GM18499 (cell line): ENCODE measurements around the gene RNASE8.

Experiments used
- ATAC-seq: cut with Tn5 transposase; IDR thresholded peaks from one replicate; pipeline ENCODE4 v1.9.1; 2021; ENCODE audit warnings: moderate number of reproducible peaks; ENCODE audit not compliant: insufficient read depth, unreplicated experiment

RNASE8 gene

DNA sequence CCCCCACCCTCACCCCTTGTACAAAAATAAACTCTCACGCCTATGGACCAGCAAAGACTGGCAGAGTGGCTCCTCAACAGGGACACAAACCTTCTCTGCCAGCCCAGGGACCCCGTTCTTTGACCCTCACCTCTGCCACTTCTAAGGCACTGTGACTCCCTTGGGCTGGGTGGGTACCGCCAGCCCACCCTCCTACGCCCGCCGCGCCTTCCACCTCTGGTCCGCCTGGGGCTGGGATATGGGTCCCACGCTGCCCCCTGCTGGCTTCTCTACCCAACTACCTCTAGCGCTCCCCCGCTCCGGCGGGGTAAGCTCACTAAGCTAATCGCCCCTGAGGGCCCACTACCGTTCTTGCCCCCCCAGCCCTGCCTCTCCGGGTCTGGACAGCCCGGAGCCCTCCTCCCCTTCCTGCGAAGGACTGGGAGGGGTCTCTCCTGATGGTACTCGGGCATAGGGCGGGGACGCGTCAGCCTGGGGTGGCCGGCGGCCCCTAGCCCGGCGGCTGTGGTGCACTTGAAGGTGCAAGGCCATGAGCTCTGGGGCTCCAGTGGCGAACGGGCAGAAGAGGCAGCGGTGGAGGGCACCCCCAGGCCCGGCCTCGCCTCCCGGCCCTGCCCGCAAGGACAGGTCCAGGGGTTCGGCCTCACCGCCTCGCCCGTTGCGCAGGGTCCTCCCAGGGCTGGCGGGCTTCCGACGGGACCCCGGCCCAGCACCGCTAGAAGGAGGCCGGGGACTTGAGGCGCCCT, 32.7 kb downstream of the RNASE8 start:
- ATAC-seq = no peak

GRCh38 chr14:21090940-21091663, 33.5 kb downstream of the RNASE8 start:
- ATAC-seq = no peak

- ATAC-seq = no peak
Observed at GRCh38 chr14:21091821-21092272, 34.2 kb downstream of the RNASE8 start.

- ATAC-seq = no peak
Observed at GRCh38 chr14:21092273-21093011, 34.8 kb downstream of the RNASE8 start.

DNA sequence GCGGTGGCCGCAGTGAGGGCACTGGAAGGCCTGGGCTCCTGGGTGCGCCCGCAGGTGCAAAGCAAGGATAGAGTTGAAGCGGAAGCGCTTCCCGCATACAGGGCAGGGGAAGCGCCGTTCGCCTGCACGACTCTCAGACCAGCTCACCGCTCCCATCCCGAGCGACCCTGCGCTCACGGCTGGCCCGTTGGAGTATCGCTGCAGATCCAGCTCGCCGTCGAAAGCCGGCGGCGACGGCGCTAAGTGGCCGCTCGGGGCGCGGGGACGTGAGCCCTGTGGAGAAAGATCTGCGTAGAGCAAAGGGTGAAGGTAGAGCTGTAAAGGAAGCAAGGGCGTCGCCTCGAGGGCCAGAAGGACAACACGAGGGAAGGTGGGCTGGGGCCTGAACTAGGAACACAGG, 35.4 kb downstream of the RNASE8 start:
- ATAC-seq = no peak

DNA sequence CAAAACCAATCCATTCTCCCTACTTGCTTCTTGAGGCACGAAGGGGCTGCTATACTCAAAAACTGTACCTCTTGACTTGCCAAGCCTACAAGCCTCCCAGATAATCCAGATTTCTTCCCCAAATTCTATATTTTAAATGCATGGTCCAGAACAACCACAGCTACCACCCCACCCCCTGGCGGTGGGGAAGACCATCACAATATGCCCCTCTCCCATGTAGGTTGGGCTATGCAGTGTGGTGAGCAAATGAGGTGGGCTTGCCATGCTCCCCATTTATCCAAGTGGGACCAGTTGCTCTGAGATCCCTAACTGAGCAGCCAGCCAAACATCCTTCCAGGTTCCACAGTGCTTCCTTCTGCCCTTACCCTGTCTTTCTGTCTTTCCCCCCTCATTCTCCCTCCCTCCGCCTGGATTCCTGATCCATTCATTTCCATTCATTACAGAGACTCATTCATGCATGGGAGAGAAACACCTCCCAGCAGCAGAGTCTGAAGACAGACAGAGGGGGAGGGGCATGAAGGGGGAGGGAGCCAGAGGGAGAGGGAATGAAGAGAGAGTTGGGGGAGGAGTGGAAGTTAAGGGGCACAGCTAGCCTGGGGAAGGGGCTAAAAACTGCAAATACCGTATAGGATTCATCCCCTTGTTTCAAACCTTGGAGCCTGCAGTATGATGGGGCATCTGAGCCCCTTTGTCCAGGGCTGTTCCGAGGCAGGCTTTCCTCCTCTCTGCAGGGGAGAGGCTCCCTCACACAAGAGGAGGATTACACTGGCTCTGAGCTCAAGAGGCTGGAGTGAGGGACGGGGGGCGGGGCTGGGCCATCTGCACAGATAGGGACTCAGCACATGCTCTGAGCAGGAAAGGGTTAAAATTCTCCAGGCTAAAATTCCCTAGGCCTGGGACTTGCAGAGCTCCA, 36.4 kb downstream of the RNASE8 start:
- no peak for ATAC-seq

GRCh38 chr14:21095430-21096205, 38.0 kb downstream of the RNASE8 start:
- no peak for ATAC-seq

GRCh38 chr14:21096438-21096837, 38.8 kb downstream of the RNASE8 start:
- no peak for ATAC-seq

- no peak for ATAC-seq
Observed at GRCh38 chr14:21096978-21097635, 39.5 kb downstream of the RNASE8 start.

GRCh38 chr14:21097636-21098075, 40.0 kb downstream of the RNASE8 start:
- no peak for ATAC-seq

DNA sequence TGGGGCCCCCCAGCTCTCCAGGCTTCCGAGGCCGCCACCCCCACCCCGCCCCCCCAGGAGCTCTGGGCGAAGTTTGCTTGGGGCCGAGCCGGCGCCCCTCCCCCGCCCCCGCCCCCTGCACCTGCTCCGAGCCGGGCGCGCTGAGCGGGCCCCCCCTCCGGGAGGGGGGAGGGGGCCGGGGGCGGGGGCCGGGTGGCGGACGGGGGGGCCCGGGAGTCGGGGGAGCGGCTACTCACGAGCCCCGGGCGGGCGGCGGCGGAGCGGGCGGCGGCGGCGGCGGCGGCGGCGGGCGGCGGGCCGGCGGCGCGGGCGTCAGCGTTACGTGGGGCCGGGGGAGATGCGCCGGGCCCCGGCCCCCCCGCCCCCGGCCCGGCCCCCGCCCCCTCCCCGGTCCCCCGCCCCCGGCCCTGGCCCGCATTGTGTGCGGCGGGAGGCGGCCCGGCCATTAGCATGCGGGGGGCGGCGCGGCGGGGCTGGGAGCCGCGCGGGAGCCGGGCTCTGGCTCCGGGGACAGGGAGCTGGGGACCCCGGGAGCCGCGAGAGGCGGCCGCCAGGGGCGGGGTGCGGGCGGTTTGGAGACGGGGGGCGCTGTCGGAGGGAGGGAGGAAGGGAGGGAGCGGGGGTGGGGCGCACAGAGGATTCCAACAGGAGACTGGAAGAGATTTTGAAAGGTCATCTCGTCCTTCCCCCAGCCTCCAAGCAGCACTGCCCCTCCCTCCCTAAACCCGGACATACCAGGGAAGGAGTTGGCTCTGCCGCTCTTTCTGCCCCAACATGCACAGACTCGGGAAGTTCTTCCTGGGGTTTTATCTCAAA, 40.7 kb downstream of the RNASE8 start, which contains the start of gene ZNF219:
TSS of gene ZNF219 (minus strand) at position 580 of the 816 bp plus-strand sequence. CDS start 5,064 bp downstream, outside the sequence.
- ATAC-seq = no peak

GRCh38 chr14:21098892-21099595, 41.4 kb downstream of the RNASE8 start:
- no peak for ATAC-seq

DNA sequence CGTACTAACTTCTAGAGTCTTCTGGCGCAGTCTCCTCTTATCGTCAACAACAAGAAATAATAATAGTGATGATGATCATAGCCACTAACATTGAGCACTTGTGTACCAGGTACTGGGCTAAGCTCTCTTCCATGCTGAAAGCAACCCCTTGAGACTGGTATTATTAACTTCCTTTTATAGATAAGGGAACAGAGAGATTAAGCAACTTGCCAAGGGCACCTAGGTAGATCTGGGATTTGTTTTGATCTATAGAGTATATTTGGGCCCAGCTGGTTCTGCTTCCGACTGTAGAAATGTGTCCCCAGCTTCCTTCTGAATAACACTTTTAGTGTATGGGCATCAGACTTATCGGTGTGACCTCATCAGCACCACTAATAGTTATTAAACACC, 42.0 kb downstream of the RNASE8 start:
- no peak for ATAC-seq

- ATAC-seq = no peak
Observed at GRCh38 chr14:21100931-21101330, 43.3 kb downstream of the RNASE8 start, which contains the start of gene TMEM253. TSS of gene TMEM253 (plus strand) at chr14:21101066. CDS start at chr14:21101344, 278 bp downstream.

DNA sequence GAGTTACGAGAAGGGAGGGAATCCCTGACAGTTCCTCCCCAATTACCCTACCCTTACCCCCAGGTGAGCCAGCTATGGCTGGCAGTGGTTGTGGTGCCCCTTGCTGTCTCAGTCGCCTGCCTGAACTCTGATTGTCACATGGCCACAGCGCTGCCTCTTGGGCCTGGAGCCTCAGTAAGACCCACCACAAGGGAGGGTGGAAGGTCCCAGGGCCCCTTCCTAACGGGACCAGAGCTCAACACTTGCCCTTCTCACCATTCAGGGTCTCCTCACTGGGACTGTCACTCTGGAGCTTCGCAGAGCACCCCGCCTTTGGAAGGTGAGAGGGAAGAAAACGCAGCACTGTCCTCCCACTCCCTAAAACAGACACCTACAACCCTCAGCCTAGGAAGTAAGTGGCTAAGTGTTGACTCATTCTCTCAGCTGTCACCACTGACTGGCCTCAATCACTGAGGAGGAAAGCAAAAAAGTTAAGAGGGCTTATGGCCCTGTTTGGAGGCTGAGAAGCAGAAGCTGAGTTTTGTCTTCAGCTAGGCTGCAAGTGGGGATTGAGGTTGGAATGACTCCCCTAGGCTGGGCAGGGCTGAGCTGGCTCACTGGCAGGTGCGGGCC, 44.3 kb downstream of the RNASE8 start:
- no peak for ATAC-seq

DNA sequence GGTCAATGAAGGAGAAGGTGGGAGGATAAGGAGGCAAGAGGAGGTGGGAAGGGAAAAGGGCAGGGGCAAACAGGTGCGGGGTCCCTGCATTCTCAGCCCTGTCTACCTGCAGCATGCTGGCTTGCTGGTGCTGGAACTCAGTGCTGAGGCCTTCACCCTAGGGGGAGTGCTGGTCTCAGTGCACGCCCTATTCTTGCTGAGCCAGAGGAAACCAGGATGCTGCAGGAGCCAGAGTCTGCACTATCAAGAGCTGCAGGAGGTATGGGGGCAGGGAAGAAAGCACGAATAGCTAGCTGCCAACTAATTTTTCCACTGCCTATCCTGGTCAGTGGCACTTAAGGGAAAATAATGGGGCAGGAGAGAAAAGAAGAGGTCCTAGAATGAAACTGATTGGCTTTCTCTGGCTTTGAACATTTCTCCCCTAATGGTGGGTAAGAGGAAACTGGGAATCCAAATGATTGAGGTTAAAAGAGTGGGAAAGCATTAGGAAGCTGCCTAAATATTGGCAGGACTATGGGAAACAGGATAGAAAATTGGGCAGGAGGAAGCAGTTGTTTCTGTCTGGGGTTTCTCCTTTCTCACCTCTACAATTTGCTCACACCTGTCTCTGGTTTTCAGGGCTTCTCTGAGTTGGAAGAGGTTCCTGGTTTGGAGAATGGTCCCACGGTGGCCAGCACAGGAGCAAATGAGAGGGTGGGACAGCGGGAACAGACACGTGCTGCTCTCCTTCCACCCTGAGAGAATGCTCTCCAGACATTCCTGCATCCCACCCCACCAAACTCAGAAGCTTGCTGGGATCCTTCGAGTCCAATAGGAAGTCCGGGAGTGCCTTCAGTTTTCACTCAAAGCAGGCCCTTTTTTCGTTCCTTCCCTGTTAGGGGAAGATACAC, 45.1 kb downstream of the RNASE8 start:
- ATAC-seq = no peak
